Measurements from ENCODE around the gene ACAP2.

ACAP2 gene

GRCh38 chr3:195254454-195255175, 188.2 kb downstream of the ACAP2 start:
- no peak for DNase-seq
- in situ Hi-C loops (cut with MboI; ENCODE audit: low pct_unique_long_range_greater_than_20kb, low sequenced_read_pairs): loop anchor here (10.0 kb wide), 1 partner anchor 570 kb away; the partner anchor contains the start of gene FAM43A

DNA sequence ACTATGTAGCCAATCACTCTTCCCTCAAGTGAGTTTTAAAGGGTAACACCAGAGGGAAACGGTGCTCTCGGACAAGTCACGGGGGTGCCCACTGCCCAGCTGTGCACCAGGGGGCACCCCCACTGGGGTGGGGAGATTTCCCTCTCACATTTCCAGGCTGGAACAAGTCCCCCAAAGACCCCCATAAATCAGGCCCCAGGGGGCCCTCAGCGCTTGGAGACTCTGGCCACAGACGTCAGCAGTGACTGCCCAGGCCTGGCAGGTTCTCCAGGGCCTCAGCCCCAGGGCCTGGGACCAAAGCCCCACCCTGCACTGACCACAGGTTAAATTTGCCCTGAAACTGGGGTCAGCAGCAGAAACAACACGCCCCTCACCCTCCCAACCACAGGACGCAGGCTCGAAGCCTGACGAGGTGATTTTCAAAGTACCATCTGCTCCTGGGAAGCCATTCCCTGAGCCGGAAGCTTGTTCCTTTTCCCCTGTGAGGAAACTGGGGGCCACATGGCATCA, 188.8 kb downstream of the ACAP2 start:
- DNase-seq: no peak
- in situ Hi-C loops (cut with MboI; ENCODE audit: low pct_unique_long_range_greater_than_20kb, low sequenced_read_pairs): loop anchor here (10.0 kb wide), 1 partner anchor 569 kb away; the partner anchor contains the start of gene FAM43A

GRCh38 chr3:195251336-195252065, 191.3 kb downstream of the ACAP2 start:
- DNase-seq: no peak
- in situ Hi-C loops (cut with MboI; ENCODE audit: low pct_unique_long_range_greater_than_20kb, low sequenced_read_pairs): loop anchor here (10.0 kb wide), 1 partner anchor 567 kb away; the partner anchor contains the start of gene FAM43A

- no peak for DNase-seq
- in situ Hi-C loops (cut with MboI; ENCODE audit: low pct_unique_long_range_greater_than_20kb, low sequenced_read_pairs): loop anchor here (10.0 kb wide), 1 partner anchor 566 kb away; the partner anchor contains the start of gene FAM43A
Observed at GRCh38 chr3:195250473-195251251, 192.2 kb downstream of the ACAP2 start.

- no peak for DNase-seq
- in situ Hi-C loops (cut with MboI; ENCODE audit: low pct_unique_long_range_greater_than_20kb, low sequenced_read_pairs): loop anchor here (10.0 kb wide), 1 partner anchor 565 kb away; the partner anchor contains the start of gene FAM43A
Observed at GRCh38 chr3:195249858-195250464, 192.9 kb downstream of the ACAP2 start.

DNA sequence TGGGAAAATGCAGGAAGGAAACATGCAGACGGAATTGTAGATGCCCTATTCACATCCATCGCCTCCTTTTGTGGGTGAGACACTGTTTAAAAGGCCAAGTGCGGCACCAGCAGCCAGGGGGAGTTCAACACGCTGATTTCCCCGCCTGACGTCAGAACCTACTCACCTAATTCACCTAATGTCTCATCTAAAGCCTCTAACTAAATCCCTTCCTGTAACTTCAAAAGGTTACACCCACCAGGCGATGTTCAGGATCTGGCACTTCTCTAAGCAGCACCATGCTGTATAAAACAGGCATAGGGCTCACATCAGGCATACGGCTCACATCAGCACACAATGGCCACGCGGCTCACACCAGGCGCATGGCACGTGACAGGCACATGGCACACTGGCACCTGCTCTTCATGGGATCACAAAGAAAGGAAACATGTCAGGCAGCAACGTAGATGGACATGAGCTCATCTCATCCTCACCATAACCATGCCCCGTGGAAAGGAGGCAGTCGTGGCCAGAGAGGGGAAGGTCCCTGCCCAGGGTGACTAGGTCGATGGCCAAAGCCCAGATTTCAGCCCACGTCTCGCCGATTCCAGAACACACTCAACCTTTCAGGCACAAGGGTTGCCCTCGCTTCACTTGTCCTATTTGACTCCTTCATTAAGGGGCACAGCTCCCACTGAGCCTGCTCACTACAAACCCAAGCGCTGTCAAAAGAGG, 193.6 kb downstream of the ACAP2 start:
- in situ Hi-C loops (cut with MboI; ENCODE audit: low pct_unique_long_range_greater_than_20kb, low sequenced_read_pairs): no loop called here

DNA sequence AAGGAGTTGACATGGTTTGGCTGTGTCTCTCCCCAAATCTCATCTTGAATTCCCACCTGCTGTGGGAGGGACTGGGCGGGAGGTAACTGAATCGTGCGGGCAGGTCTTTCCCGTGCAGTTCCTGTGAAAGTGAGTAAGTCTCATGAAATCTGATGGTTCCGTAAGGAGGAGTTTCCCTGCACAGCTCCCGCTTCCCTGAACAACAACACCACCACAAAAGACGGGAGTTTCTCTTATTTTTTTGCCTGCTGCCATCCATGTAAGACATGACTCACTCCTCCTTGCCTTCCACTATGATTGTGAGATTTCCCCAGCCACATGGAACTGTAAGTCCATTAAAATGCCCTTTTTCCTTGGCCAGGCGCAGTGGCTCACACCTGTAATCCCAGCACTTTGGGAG, 194.5 kb downstream of the ACAP2 start:
- in situ Hi-C loops (cut with MboI; ENCODE audit: low pct_unique_long_range_greater_than_20kb, low sequenced_read_pairs): no loop called here
- DNase-seq: no peak

More for the DNA sequence above, 193.6 kb downstream of the ACAP2 start:
- DNase-seq: no peak

DNA sequence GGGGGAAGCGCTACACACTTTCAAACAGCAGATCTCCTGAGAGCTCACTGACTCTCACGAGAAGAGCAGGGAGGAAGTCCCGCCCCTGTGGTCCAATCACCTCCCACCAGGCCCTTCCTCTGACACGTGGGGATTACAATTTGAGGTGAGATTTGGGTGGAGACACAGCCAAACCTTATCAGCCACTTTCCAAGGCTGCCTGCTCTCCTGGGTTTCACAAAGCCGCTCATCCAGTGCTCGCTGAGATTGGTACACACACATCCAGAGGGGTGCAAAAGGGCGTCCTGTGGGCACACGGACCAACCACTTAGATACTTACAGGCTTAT, 195.0 kb downstream of the ACAP2 start:
- in situ Hi-C loops (cut with MboI; ENCODE audit: low pct_unique_long_range_greater_than_20kb, low sequenced_read_pairs): no loop called here
- DNase-seq: peak; percentile 25

- DNase-seq: no peak
- in situ Hi-C loops (cut with MboI; ENCODE audit: low pct_unique_long_range_greater_than_20kb, low sequenced_read_pairs): no loop called here
Observed at GRCh38 chr3:195247086-195247862, 195.5 kb downstream of the ACAP2 start.

GRCh38 chr3:195246581-195246995, 196.2 kb downstream of the ACAP2 start:
- in situ Hi-C loops (cut with MboI; ENCODE audit: low pct_unique_long_range_greater_than_20kb, low sequenced_read_pairs): no loop called here

DNA sequence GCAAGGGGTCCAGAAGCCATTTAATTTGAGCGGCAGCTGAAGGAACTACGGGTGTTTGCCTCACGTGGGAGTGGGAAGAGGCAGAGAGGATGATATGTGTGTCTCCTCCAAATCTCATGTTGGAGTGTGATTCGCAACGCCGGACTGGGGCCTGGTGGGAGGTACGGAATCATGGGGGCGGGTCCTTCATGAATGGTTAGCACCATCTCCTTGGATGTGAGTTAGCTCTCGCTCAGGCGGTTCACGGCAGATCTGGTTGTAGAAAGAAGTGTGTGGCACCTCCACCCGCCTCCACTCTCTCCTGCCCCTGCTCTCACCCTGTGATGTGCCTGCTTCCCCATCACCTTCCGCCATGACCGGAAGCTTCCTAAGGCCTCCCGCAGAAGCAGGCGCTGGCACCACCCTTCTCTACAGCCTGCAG, 197.3 kb downstream of the ACAP2 start:
- in situ Hi-C loops (cut with MboI; ENCODE audit: low pct_unique_long_range_greater_than_20kb, low sequenced_read_pairs): no loop called here
- DNase-seq: no peak

More at GRCh38 chr3:195246581-195246995, 196.2 kb downstream of the ACAP2 start:
- DNase-seq: no peak

DNA sequence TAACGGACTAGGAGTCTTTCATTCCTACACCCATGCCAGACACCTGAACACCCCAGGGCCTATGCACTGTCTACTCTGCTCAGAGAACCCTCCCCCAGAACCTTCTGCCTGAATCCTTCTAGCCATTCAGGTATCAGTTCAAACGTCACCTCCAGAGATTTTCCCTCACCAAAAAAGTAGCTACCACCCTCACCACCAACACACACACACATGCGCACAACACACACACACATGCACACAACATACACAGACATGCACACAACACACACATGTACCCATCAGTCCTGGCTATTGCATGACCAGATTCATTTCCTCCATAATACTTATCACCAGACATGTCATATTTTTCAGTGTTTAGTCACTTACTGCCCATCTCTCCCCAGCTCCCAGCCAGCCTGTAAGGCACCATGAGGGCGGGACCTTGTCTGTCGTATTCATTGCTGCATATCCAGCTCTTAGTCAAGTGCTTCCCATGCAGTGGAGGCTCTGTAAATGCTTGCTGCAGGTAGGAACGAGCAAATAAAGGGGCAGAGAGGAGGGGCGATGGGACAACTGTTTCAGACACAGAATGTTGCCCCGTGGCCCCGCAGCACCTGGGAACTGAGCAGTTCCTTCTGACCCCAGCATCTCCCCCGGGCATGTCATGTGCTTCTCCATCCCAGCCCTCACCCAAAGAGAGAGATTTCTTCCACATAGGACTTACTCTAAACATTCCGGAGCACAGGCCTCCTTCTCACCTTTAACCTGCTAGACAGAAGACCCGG, 201.0 kb downstream of the ACAP2 start:
- in situ Hi-C loops (cut with MboI; ENCODE audit: low pct_unique_long_range_greater_than_20kb, low sequenced_read_pairs): no loop called here

DNA sequence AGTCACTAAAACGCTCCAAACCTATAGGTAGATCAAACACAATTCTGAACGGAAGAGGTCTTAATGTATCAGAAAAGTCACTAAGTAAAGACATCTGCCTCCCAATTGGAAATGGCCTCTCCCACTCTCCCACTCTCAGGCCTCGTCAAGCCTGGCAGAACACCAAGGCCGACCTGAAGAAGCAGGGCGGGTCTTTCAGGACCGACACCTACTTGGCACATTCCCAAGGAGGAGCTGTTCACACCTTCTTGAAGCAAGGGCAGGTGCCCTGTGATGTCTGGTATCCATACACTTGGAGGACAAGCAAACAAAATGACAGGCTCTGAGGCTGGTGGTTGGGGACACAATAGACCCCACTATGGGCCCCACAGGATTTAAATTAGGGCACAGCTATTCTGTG, 201.9 kb downstream of the ACAP2 start:
- in situ Hi-C loops (cut with MboI; ENCODE audit: low pct_unique_long_range_greater_than_20kb, low sequenced_read_pairs): no loop called here

More for the DNA sequence above, 201.0 kb downstream of the ACAP2 start:
- DNase-seq: no peak

GRCh38 chr3:195240171-195240701, 202.6 kb downstream of the ACAP2 start:
- in situ Hi-C loops (cut with MboI; ENCODE audit: low pct_unique_long_range_greater_than_20kb, low sequenced_read_pairs): no loop called here
- DNase-seq: no peak

More for the DNA sequence above, 201.9 kb downstream of the ACAP2 start:
- no peak for DNase-seq

DNA sequence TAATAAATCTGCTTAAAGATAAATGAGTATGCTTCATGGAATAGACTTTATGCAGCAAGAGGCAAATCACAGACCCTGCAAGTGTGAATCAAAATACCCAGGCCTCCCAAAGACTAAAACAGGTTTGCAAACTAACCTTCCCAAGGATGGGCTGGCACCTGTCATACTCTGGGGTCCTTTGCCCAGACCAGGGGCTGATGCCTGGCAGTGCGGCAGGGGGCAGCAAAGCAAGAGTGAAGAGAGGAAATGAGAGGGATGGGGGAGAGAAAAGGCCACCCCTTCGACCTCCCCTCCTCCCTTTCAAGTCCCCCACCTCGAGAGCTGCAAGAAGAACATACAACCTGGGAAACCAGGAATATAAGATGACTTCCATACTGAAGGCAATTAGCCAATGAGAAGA, 203.7 kb downstream of the ACAP2 start:
- no peak for DNase-seq
- in situ Hi-C loops (cut with MboI; ENCODE audit: low pct_unique_long_range_greater_than_20kb, low sequenced_read_pairs): no loop called here

DNA sequence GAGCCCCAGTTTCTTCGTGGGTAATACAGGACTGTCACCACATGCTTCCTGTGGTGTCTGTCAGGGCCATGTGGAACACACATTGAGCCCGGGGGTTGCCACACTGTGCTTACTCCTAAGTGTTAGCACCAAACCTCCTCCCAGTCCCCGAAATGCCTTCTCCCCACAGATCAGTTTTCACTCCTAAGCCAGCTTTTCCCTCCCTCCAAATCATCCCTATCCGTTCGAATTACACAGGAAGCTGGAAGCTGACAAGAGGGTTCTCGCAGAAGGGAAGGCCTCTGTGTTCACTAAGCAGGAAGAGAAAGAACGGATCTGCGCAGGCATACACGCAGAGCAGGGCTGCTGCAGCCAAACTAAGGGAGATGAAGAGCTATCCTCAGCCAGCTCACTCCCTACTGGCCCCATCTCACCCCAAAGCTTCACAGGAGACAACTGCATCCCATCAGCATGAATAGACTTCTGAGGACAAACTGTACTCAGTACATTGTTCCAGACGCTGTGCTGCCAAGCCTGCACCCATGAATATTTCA, 204.2 kb downstream of the ACAP2 start:
- in situ Hi-C loops (cut with MboI; ENCODE audit: low pct_unique_long_range_greater_than_20kb, low sequenced_read_pairs): no loop called here
- no peak for DNase-seq
